Breast epithelium (tissue), 4 donors: ENCODE data around the gene RASSF6. TPM values are rescaled to one million over a fixed set of nuclear protein-coding genes. Genes with fewer than 3 reads are reported as not detected.

Experiments
- DNase-seq, 2 donors: peaks; one replicate each; pipeline ENCODE4 v3.0.0-alpha.2; 2019; ENCODE audit warnings: low spot score in 2 of 2
- H3K27ac ChIP-seq, 2 donors: fragments of 200-600 bp; sonication (generic) in 1 of 2; one replicate each; pipeline ENCODE4 v1.5.1; 2016 to 2019; ENCODE audit warnings: mild to moderate bottlenecking in 1 of 2
- H3K27me3 ChIP-seq, 2 donors: fragments of 200-600 bp; sonication (generic) in 1 of 2; one replicate each; pipeline versions ENCODE4 v1.5.1 to v1.6.0; 2017 to 2019; ENCODE audit warnings: control low read depth in 1 of 2, mild to moderate bottlenecking in 1 of 2
- H3K36me3 ChIP-seq: fragments of 200-600 bp; one replicate; pipeline ENCODE4 v1.5.1; 2019
- H3K4me1 ChIP-seq, 2 donors: fragments of 200-600 bp; sonication (generic); one replicate each; pipeline ENCODE4 v1.5.1; 2016 to 2019; ENCODE audit warnings: control low read depth in 1 of 2
- H3K4me3 ChIP-seq, 3 donors: fragments of 200-600 bp; sonication (generic); 1 replicate in 2 of 3; 2 replicates in 1 of 3; pipeline ENCODE4 v1.5.1; 2016 to 2019; ENCODE audit warnings: mild to moderate bottlenecking in 3 of 3, moderate library complexity in 2 of 3
- H3K9me3 ChIP-seq, 2 donors: fragments of 200-600 bp; sonication (generic) in 1 of 2; one replicate each; pipeline ENCODE4 v1.5.1; 2016 to 2019; ENCODE audit warnings: control low read depth in 1 of 2
- CTCF ChIP-seq, 3 donors: fragments of 450-650 bp; IDR thresholded peaks; one replicate each; pipeline ENCODE4 v1.5.1; 2016 to 2017; ENCODE audit warnings: antibody characterized with exemption in 3 of 3, mild to moderate bottlenecking in 3 of 3, moderate library complexity in 3 of 3
- POLR2A ChIP-seq: fragments of 450-650 bp; IDR thresholded peaks from one replicate; pipeline ENCODE4 v1.6.1; 2016; ENCODE audit warnings: antibody characterized with exemption, mild to moderate bottlenecking, moderate library complexity
- POLR2AphosphoS5 ChIP-seq, 3 donors: sonication (generic); formaldehyde crosslinking; IDR thresholded peaks; one replicate each; pipeline ENCODE4 v1.6.1; 2017; ENCODE audit warnings: antibody characterized with exemption in 3 of 3
- intact Hi-C: fragments of 100-400 bp; cut with DNase I; formaldehyde crosslinking; loops from one replicate; pipeline ENCODE4 v1.15.1; 2023; ENCODE audit warnings: low total_unique reads
- total RNA-seq, 3 donors: library from RNA; depleted of rRNA; stranded (reverse); fragments of >200 nt; gene quantifications; one replicate each; pipeline ENCODE4 v1.1.0, GENCODE V29; 2016

RASSF6 gene
- total RNA-seq, 3 donors from 2014 or later = 4.6 to 11.7 TPM; not detected in 1

GRCh38 chr4:73621357-73621756, 1.1 kb upstream of the RASSF6 start:
- Histone ChIP-seq H3K9me3 (no peaks in the 10 kb centered on the region), H3K4me1 (no peaks in the 10 kb centered on the region), H3K27me3 (no peaks in the 10 kb centered on the region), H3K36me3 (no peaks in the 10 kb centered on the region), H3K27ac (no peak overlapping the region), H3K4me3 (no peak overlapping the region)
- no peak for TF ChIP-seq POLR2AphosphoS5 (IDR thresholded peaks at IDR 0.05)
- TF ChIP-seq CTCF (IDR thresholded peaks at IDR 0.05) = no peak
- intact Hi-C loops = no loop called here
- DNase-seq = no peak

GRCh38 chr4:73619346-73619745, 890 bp downstream of the RASSF6 start:
- TF ChIP-seq POLR2A (no peak), POLR2AphosphoS5 (IDR thresholded peaks at IDR 0.05) (no peak), CTCF (IDR thresholded peaks at IDR 0.05) (no peak)
- Histone ChIP-seq H3K27me3 (no peaks in the 10 kb centered on the region), H3K9me3 (no peaks in the 10 kb centered on the region), H3K4me3 (peak overlapping the region in 2 of 3 donors; percentile 52 to 64), H3K27ac (peak overlapping the region in 1 of 2 donors; percentile 75), H3K36me3 (no peaks in the 10 kb centered on the region), H3K4me1 (no peaks in the 10 kb centered on the region)
- intact Hi-C loops = no loop called here
- no peak for DNase-seq

- DNase-seq = no peak
- H3K27ac ChIP-seq = peak overlapping the region; percentile 16 to 69
- intact Hi-C loops = no loop called here
- no peaks in the 10 kb centered on the region for H3K9me3 ChIP-seq
- peak overlapping the region in 1 of 3 donors; percentile 2 for H3K4me3 ChIP-seq
- no peaks in the 10 kb centered on the region for H3K27me3 ChIP-seq
- H3K36me3 ChIP-seq = no peaks in the 10 kb centered on the region
- TF ChIP-seq POLR2A = no peak
- no peak for TF ChIP-seq CTCF (IDR thresholded peaks at IDR 0.05)
- TF ChIP-seq POLR2AphosphoS5 (IDR thresholded peaks at IDR 0.05) = no peak
- H3K4me1 ChIP-seq = no peaks in the 10 kb centered on the region
Observed at GRCh38 chr4:73617256-73617655, 3.0 kb downstream of the RASSF6 start.

- Histone ChIP-seq H3K27ac (peak overlapping the region; percentile 69 to 74), H3K9me3 (no peaks in the 10 kb centered on the region), H3K4me3 (no peak overlapping the region), H3K27me3 (no peaks in the 10 kb centered on the region), H3K4me1 (no peaks in the 10 kb centered on the region), H3K36me3 (no peaks in the 10 kb centered on the region)
- peak in 1 of 2 donors; percentile 75 for DNase-seq
- intact Hi-C loops = no loop called here
- TF ChIP-seq POLR2A (no peak), CTCF (IDR thresholded peaks at IDR 0.05) (no peak), POLR2AphosphoS5 (IDR thresholded peaks at IDR 0.05) (no peak)
Observed at GRCh38 chr4:73615613-73616012, 4.6 kb downstream of the RASSF6 start.

- no peak for DNase-seq
- intact Hi-C loops = no loop called here
Observed at GRCh38 chr4:73614311-73614867, 5.8 kb downstream of the RASSF6 start.

More at GRCh38 chr4:73614311-73614867, 5.8 kb downstream of the RASSF6 start:
- H3K27me3 ChIP-seq = no peaks in the 10 kb centered on the region
- TF ChIP-seq POLR2AphosphoS5 (IDR thresholded peaks at IDR 0.05) (no peak), CTCF (IDR thresholded peaks at IDR 0.05) (no peak), POLR2A (no peak)
- H3K4me3 ChIP-seq = no peak overlapping the region
- no peaks in the 10 kb centered on the region for H3K9me3 ChIP-seq
- no peaks in the 10 kb centered on the region for H3K36me3 ChIP-seq
- no peak overlapping the region for H3K27ac ChIP-seq
- H3K4me1 ChIP-seq = peaks cover 0 to 7% of the 10 kb centered on the region in 2 donors
